Spinal cord (tissue), 10 donors: Measurements from ENCODE around the gene CDH20. TPM values are rescaled to one million over a fixed set of nuclear protein-coding genes. Genes with fewer than 3 reads are reported as not detected.

Experiments used
- DNase-seq, 6 donors: peaks; one replicate each; pipeline versions ENCODE4 v3.0.0 to v3.0.0-alpha.2; 2013 to 2015; ENCODE audit warnings: low spot score in 6 of 6, low read depth in 4 of 6
- H3K27ac ChIP-seq: one replicate; pipeline ENCODE4 v1.5.1; 2013; ENCODE audit warnings: low read depth, low read length, control low read depth
- H3K27me3 ChIP-seq: one replicate; pipeline ENCODE4 v1.6.1; 2013; ENCODE audit warnings: low read length; ENCODE audit not compliant: control insufficient read depth, insufficient read depth
- H3K36me3 ChIP-seq: one replicate; pipeline ENCODE4 v1.6.1; 2013; ENCODE audit warnings: low read length; ENCODE audit not compliant: control insufficient read depth, insufficient read depth
- H3K4me1 ChIP-seq: one replicate; pipeline ENCODE4 v1.6.1; 2013; ENCODE audit warnings: low read length; ENCODE audit not compliant: control insufficient read depth, insufficient read depth
- H3K4me3 ChIP-seq: one replicate; pipeline ENCODE4 v1.5.1; 2013; ENCODE audit warnings: low read depth, low read length, control low read depth
- H3K9me3 ChIP-seq: one replicate; pipeline ENCODE4 v1.6.1; 2013; ENCODE audit warnings: low read length; ENCODE audit not compliant: control insufficient read depth, insufficient read depth
- WGBS: methylation state at CpG from one replicate; pipeline ENCODE4 v1.1.5; 2013; ENCODE audit warnings: missing lambda C conversion rate; ENCODE audit not compliant: insufficient coverage; 5-methylcytosine and 5-hydroxymethylcytosine counted together
- polyA plus RNA-seq, 2 donors: library from polyadenylated mRNA; unstranded; fragments of 120-200 nt; gene quantifications; one replicate each; pipeline ENCODE4 v1.2.1, GENCODE V29; 2013; ENCODE audit not compliant: insufficient read length in 2 of 2
- total RNA-seq, 2 donors: library from RNA; depleted of rRNA in 1 of 2; stranded (reverse); fragments of 120-200 nt in 1 of 2; fragments of >200 nt in 1 of 2; gene quantifications; one replicate each; pipeline versions ENCODE4 v1.2.3 to v1.2.4, GENCODE V29; 2013 to 2014
- donor health status: healthy.

CDH20 gene
- total and polyA plus RNA-seq, 4 donors = 17.2 to 42.9 (median 31.3) TPM

GRCh38 chr18:61322265-61322873 lies 10.9 kb upstream of the CDH20 start:
- no peak overlapping the region for H3K27ac ChIP-seq
- WGBS = 4% methylated on average over 6 of the region's 9 CpGs
- no peaks in the 10 kb centered on the region for H3K4me1 ChIP-seq
- DNase-seq = peak in 2 of 6 donors; percentile 70 to 74
- H3K36me3 ChIP-seq = no peaks in the 10 kb centered on the region
- H3K4me3 ChIP-seq = no peak overlapping the region
- no peaks in the 10 kb centered on the region for H3K27me3 ChIP-seq
- H3K9me3 ChIP-seq = no peaks in the 10 kb centered on the region

- Histone ChIP-seq H3K4me3 (no peak overlapping the region), H3K4me1 (no peaks in the 10 kb centered on the region), H3K9me3 (no peaks in the 10 kb centered on the region), H3K27ac (no peak overlapping the region), H3K36me3 (no peaks in the 10 kb centered on the region), H3K27me3 (no peaks in the 10 kb centered on the region)
- DNase-seq = no peak
- WGBS = no CpG with 5 or more reads among the region's 1 CpG
Observed at GRCh38 chr18:61323951-61324350, 9.3 kb upstream of the CDH20 start.

- H3K9me3 ChIP-seq = no peaks in the 10 kb centered on the region
- no peak for DNase-seq
Observed at GRCh38 chr18:61326407-61326806, 6.8 kb upstream of the CDH20 start.

GRCh38 chr18:61329398-61329797 lies 3.8 kb upstream of the CDH20 start:
- H3K36me3 ChIP-seq = no peaks in the 10 kb centered on the region
- no peak overlapping the region for H3K4me3 ChIP-seq
- H3K4me1 ChIP-seq = peaks cover 9% of the 10 kb centered on the region
- no peaks in the 10 kb centered on the region for H3K9me3 ChIP-seq
- no peak overlapping the region for H3K27ac ChIP-seq
- no peak for DNase-seq
- peaks cover 6% of the 10 kb centered on the region for H3K27me3 ChIP-seq
- no CpG with 5 or more reads among the region's 3 CpGs for WGBS

More at GRCh38 chr18:61326407-61326806, 6.8 kb upstream of the CDH20 start:
- H3K36me3 ChIP-seq = no peaks in the 10 kb centered on the region
- no peak overlapping the region for H3K4me3 ChIP-seq
- no peaks in the 10 kb centered on the region for H3K4me1 ChIP-seq
- no peak overlapping the region for H3K27ac ChIP-seq
- no peaks in the 10 kb centered on the region for H3K27me3 ChIP-seq

- H3K27ac ChIP-seq = no peak overlapping the region
- peaks cover 9% of the 10 kb centered on the region for H3K27me3 ChIP-seq
- H3K4me3 ChIP-seq = no peak overlapping the region
- DNase-seq = no peak
- WGBS = 100% methylated on average over 1 of the region's 3 CpGs
- H3K4me1 ChIP-seq = peaks cover 18% of the 10 kb centered on the region
- no peaks in the 10 kb centered on the region for H3K36me3 ChIP-seq
- H3K9me3 ChIP-seq = no peaks in the 10 kb centered on the region
Observed at GRCh38 chr18:61331051-61331450, 2.2 kb upstream of the CDH20 start.

- peak in 2 of 6 donors; percentile 59 to 71 for DNase-seq
- WGBS = under 1% methylated on average over 69 of the region's 73 CpGs
- peak overlapping the region; percentile 75 for H3K4me3 ChIP-seq
- peaks cover 9% of the 10 kb centered on the region for H3K27me3 ChIP-seq
- H3K9me3 ChIP-seq = no peaks in the 10 kb centered on the region
- H3K36me3 ChIP-seq = no peaks in the 10 kb centered on the region
- peaks cover 18% of the 10 kb centered on the region for H3K4me1 ChIP-seq
- peak overlapping the region; percentile 91 for H3K27ac ChIP-seq
Observed at GRCh38 chr18:61333746-61334490, 688 bp downstream of the CDH20 start.

- peak overlapping the region; percentile 75 for H3K4me3 ChIP-seq
- no peaks in the 10 kb centered on the region for H3K9me3 ChIP-seq
- peaks cover 18% of the 10 kb centered on the region for H3K4me1 ChIP-seq
- peaks cover 9% of the 10 kb centered on the region for H3K27me3 ChIP-seq
- peak in 2 of 6 donors; percentile 53 to 66 for DNase-seq
- H3K27ac ChIP-seq = peak overlapping the region; percentile 91
- WGBS = 4% methylated on average over 13 of the region's 13 CpGs
- H3K36me3 ChIP-seq = no peaks in the 10 kb centered on the region
Observed at GRCh38 chr18:61334491-61334850, 1.2 kb downstream of the CDH20 start.

GRCh38 chr18:61334951-61335683 lies 1.9 kb downstream of the CDH20 start:
- 32% methylated on average over 8 of the region's 10 CpGs for WGBS

GRCh38 chr18:61335684-61336555 lies 2.7 kb downstream of the CDH20 start:
- peak overlapping the region; percentile 91 for H3K27ac ChIP-seq
- no peaks in the 10 kb centered on the region for H3K9me3 ChIP-seq
- peak in 3 of 6 donors; percentile 32 to 35 (median 33) for DNase-seq
- H3K36me3 ChIP-seq = no peaks in the 10 kb centered on the region
- H3K4me3 ChIP-seq = peak overlapping the region; percentile 75
- H3K27me3 ChIP-seq = peaks cover 9% of the 10 kb centered on the region
- H3K4me1 ChIP-seq = peaks cover 18% of the 10 kb centered on the region
- 37% methylated on average over 6 of the region's 10 CpGs for WGBS

More at GRCh38 chr18:61334951-61335683, 1.9 kb downstream of the CDH20 start:
- Histone ChIP-seq H3K27ac (peak overlapping the region; percentile 91), H3K27me3 (peaks cover 9% of the 10 kb centered on the region), H3K36me3 (no peaks in the 10 kb centered on the region), H3K4me3 (peak overlapping the region; percentile 75), H3K4me1 (peaks cover 18% of the 10 kb centered on the region), H3K9me3 (no peaks in the 10 kb centered on the region)
- peak in 3 of 6 donors; percentile 29 to 48 (median 45) for DNase-seq
